NCI-H2107 treated with DMSO at 0.1 percent for 48 hours (cell line): ENCODE measurements around the gene PMVK.
A peak's percentile ranks its signal among the peaks of the same experiment; 100 is the strongest.

Experiments used
- DNase-seq: peaks from one replicate; lab custom pipeline; 2025; ENCODE audit not compliant: unreplicated experiment; lab: John Stamatoyannopoulos, UW

Gene PMVK

DNA sequence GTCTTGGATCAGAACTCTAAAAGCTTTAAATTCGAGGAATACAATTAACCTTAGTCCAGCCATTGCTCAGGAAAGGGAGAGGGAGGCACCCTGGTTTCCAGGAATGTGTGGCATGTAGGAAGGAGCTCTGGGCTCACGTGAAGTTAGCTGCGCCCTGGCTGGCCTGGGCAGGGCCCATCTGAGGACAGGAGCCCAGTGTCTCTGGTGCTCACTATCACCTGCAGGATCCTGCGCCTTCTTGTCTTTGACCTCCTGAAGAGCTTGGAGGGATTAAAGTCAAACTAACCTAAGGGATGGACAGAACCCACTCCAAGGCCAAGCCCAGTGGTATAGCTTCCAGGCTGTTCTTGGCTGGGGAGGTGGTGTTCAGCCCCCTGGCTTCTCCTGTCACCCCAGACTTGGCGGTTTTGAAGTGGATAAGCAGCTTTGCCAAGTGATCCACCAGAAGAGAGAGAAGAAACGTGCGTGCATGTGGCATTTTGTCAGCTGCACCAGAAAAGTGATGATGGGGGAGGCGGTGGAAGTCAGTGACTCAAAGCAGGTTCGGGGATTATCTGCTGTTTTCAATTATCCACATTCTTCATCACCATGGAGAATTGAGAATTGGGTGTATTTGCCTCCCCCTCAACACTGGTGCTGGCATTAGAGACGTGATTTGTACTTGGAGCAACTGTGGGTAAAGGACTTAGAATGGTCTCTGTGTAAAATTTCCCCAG, 54.5 kb downstream of the PMVK start:
- DNase-seq = no peak

DNA sequence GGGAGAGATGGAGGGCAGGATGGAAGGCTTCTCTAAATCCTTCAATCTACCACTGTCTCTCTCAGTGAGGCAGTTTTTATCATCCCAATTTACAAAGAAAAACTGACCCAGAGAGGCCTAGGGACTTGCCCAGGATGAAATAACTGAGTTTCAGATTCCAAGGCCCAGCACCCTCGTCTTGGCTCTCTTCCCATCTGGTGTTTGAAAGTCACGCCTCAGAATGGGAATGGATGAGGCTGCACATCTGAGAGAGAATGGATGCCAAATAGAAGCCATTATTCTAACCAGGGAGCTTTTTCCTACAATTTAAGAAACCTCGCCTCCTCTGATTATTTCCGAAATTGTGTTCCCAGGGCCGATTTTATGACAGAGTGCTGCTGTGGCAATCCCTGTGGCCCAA, 55.8 kb downstream of the PMVK start:
- no peak for DNase-seq

DNA sequence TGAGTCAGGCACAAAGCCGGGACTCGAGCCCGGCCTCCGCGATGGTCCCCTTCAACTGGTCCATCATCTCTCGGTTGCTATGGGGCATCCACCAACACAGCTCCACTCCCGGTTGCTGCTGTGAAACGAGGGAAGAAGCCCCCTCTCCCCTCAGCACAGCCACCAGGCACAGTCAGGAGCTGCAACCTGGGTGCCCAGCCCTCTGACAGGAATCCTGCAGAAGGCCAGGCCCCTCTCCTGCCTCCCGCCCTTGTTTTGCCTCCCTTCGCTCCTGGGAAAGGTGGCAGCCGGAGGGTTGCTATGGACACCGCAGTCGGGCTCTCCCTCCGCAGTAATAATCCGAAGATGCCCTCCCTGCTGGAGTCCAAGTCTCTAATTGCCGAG, 57.5 kb downstream of the PMVK start:
- DNase-seq = no peak

DNA sequence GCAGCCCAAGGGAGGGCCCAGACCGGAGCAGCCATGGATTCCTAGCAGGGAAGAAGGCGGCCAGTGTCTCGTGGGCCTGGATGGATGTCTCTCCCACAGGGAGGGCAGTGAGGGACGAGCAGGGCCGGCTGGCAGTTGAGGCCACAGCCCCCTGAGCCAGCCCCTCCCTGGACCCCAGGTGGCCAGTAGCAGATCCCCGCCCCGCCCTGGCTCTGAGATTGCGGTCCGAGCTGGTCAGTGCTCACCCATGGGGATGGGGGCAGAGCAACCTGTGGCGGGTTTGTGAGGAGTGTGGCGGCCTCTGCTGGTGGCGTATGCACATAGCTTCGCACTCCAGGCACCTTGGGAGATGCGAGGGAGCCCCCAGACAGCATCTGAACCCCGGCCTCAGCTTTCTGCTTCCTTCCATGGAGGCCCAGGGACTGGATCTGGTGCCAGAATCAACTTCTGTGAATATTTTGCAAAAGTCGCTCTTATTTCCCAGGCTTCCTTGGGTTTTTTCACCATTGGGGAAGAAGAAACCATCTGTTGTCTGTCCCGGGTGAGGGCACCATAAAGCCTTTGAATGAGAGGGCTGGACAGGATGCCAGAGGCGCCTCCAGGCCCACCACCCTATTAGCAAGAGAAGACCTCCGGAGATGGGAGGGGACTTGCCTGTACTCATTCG, 58.0 kb downstream of the PMVK start:
- peak; percentile 28 for DNase-seq

DNA sequence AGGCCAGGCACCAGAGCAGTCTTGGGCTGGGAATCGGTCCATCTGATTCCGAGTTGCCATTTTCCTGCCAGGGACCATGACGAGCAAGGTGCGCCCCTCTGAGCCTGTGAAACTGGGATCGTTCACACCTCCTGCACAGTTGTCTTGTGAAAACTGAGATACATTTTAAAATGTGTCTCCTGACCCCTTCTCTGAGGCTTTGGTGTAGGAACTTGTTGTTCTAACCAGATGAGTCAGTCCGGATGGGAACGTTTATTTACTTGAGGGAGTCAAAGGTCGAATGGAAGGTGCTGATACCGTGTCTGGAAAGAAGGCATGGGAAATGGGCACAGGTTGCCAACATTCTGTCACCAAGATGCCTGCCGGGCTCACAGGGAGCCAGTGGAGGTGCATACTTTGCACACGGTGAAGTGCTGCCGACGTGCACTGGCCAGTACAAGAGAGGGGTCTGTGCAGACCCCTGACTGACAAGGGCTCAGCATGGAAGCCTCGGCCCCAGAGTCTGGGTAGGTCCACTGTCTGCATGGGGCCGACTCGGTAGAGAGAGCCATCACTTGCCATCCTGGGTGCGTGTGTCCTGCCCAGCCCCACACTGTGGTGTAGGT, 59.0 kb downstream of the PMVK start:
- DNase-seq = no peak

DNA sequence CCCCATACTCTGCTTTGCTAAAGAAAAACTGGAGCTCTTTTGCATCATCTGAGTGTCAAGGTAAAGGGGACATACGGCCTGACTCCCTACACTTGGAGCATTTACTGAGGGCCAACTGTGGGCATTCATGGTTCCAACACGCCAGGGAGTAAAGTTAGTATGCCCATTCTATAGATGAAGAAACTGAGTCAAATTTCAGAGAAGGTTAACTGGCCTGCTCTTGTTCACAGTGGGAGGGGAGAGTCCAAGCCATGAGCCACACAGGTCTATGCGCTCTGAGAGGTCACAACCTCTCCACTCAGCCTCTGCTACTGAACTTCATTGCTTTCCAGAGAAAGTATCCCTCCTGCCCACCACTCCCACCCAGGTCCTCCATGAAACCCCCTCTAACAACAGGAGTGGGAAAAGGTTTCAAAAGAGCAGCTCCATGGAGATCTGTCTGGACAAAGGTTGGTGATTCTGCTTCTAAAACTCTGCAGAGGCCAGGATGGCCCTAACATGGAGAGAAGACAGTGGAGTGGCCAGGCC, 59.6 kb downstream of the PMVK start:
- no peak for DNase-seq
